Activated naive CD8-positive, alpha-beta T cell treated with anti-CD3 and anti-CD28 coated beads, Interleukin-2, amount 10 ng/mL, durations not matched to agents 7 days and 5 days (primary cell): Measurements from ENCODE around the gene CNTROB. TPM values are rescaled to one million over a fixed set of nuclear protein-coding genes. Genes with fewer than 3 reads are reported as not detected.
"Not testable (repeated sequence)": the region's sequence is repeated elsewhere in the genome, so short reads cannot be mapped to it uniquely, and the experiment has no call there.

Source experiments
- ATAC-seq: fragments of 150-1000 bp; cut with Tn5 transposase; one replicate; pipeline ENCODE4 v1.10.0; 2021; ENCODE audit warnings: low read depth, moderate library complexity
- POLR2A ChIA-PET: fragments of 350-600 bp; sonication (Branson Sonifier 250); formaldehyde crosslinking; loops from one replicate; lab custom pipeline; 2021; ENCODE audit warnings: antibody characterized with exemption; lab: Charles Lee
- DNase-seq: peaks from one replicate; pipeline ENCODE4 v3.0.0; 2021
- H3K27ac Mint-ChIP-seq: one replicate; pipeline ENCODE4 v1.8.0; 2022; ENCODE audit warnings: mild to moderate bottlenecking, mixed read lengths
- H3K27me3 Mint-ChIP-seq: one replicate; pipeline ENCODE4 v1.8.0; 2022; ENCODE audit warnings: mild to moderate bottlenecking, moderate library complexity, mixed read lengths
- H3K36me3 Mint-ChIP-seq: one replicate; pipeline ENCODE4 v1.8.0; 2021; ENCODE audit warnings: mild to moderate bottlenecking, mixed read lengths
- H3K4me1 Mint-ChIP-seq: one replicate; pipeline ENCODE4 v1.8.0; 2021; ENCODE audit warnings: mixed read lengths
- H3K4me3 Mint-ChIP-seq: one replicate; pipeline ENCODE4 v1.8.0; 2022; ENCODE audit warnings: mild to moderate bottlenecking, moderate library complexity, mixed read lengths
- H3K9me3 Mint-ChIP-seq: one replicate; pipeline ENCODE4 v1.8.0; 2021; ENCODE audit warnings: mixed read lengths
- total RNA-seq, 2 experiments: library from RNA; stranded (reverse); gene quantifications; one replicate each; pipeline ENCODE4 v1.2.3, GENCODE V29; 2021

CNTROB gene
- total RNA-seq, 2 experiments from 2014 or later, result 57.3 to 62.7 TPM

- H3K4me3 Mint-ChIP-seq, result no peak overlapping the region
- H3K4me1 Mint-ChIP-seq, result peaks cover 19% of the 10 kb centered on the region
- POLR2A ChIA-PET, result interaction anchor here (0.8 to 0.9 kb wide), 2 partner anchors 7 to 50 kb away, joined by 3 read pairs; no protein-coding TSS in a partner anchor
- H3K36me3 Mint-ChIP-seq, result peaks cover 50% of the 10 kb centered on the region
- no peaks in the 10 kb centered on the region for H3K27me3 Mint-ChIP-seq
- no peak for ATAC-seq
- H3K9me3 Mint-ChIP-seq, result no peaks in the 10 kb centered on the region
- H3K27ac Mint-ChIP-seq, result no peak overlapping the region
- no peak for DNase-seq
Observed at GRCh38 chr17:7940034-7940433, 8.0 kb downstream of the CNTROB start.

- H3K36me3 Mint-ChIP-seq, result peaks cover 51% of the 10 kb centered on the region
- DNase-seq, result no peak
Observed at GRCh38 chr17:7940743-7941142, 8.7 kb downstream of the CNTROB start.

GRCh38 chr17:7943291-7943690, 11.3 kb downstream of the CNTROB start:
- no peak overlapping the region for H3K27ac Mint-ChIP-seq
- no peak overlapping the region for H3K4me3 Mint-ChIP-seq
- H3K9me3 Mint-ChIP-seq, result no peaks in the 10 kb centered on the region
- H3K27me3 Mint-ChIP-seq, result no peaks in the 10 kb centered on the region
- POLR2A ChIA-PET, result interaction anchor here (0.5 kb wide), 1 partner anchor 81 kb away, joined by 3 read pairs; no protein-coding TSS in a partner anchor
- H3K4me1 Mint-ChIP-seq, result peaks cover 6% of the 10 kb centered on the region
- peaks cover 49% of the 10 kb centered on the region for H3K36me3 Mint-ChIP-seq
- DNase-seq, result no peak
- no peak for ATAC-seq

More at GRCh38 chr17:7940743-7941142, 8.7 kb downstream of the CNTROB start:
- POLR2A ChIA-PET, result interaction anchor here (0.8 kb wide), 1 partner anchor 8 kb away, joined by 3 read pairs; no protein-coding TSS in a partner anchor
- Mint-ChIP-seq H3K27me3 (no peaks in the 10 kb centered on the region), H3K4me1 (peaks cover 15% of the 10 kb centered on the region), H3K9me3 (no peaks in the 10 kb centered on the region), H3K27ac (no peak overlapping the region), H3K4me3 (no peak overlapping the region)
- no peak for ATAC-seq

GRCh38 chr17:7944326-7944725, 12.3 kb downstream of the CNTROB start:
- Mint-ChIP-seq H3K4me3 (no peak overlapping the region), H3K36me3 (peaks cover 54% of the 10 kb centered on the region), H3K4me1 (peaks cover 7% of the 10 kb centered on the region), H3K27ac (no peak overlapping the region), H3K27me3 (no peaks in the 10 kb centered on the region), H3K9me3 (no peaks in the 10 kb centered on the region)
- ATAC-seq (no peak), DNase-seq (no peak)
- POLR2A ChIA-PET, result interaction anchor here (1.2 to 2.1 kb wide), 2 partner anchors 11 to 13 kb away, joined by 5 to 11 read pairs; partner anchors contain the start of genes CNTROB and TRAPPC1

GRCh38 chr17:7945651-7946050, 13.6 kb downstream of the CNTROB start:
- peaks cover 48% of the 10 kb centered on the region for H3K36me3 Mint-ChIP-seq
- H3K27me3 Mint-ChIP-seq, result no peaks in the 10 kb centered on the region
- H3K27ac Mint-ChIP-seq, result no peak overlapping the region
- POLR2A ChIA-PET, result interaction anchor here (1.2 to 2.1 kb wide), 2 partner anchors 13 to 30 kb away, joined by 3 to 11 read pairs; no protein-coding TSS in a partner anchor
- H3K4me3 Mint-ChIP-seq, result no peak overlapping the region
- no peak for DNase-seq
- no peaks in the 10 kb centered on the region for H3K9me3 Mint-ChIP-seq
- no peak for ATAC-seq
- peaks cover 4% of the 10 kb centered on the region for H3K4me1 Mint-ChIP-seq

GRCh38 chr17:7946441-7946840, 14.4 kb downstream of the CNTROB start:
- Mint-ChIP-seq H3K27me3 (no peaks in the 10 kb centered on the region), H3K36me3 (peaks cover 42% of the 10 kb centered on the region), H3K9me3 (no peaks in the 10 kb centered on the region), H3K4me3 (no peak overlapping the region), H3K4me1 (peaks cover 10% of the 10 kb centered on the region), H3K27ac (peak overlapping the region; percentile 41)
- no peak for ATAC-seq
- no peak for DNase-seq
- POLR2A ChIA-PET, result no interaction called here

GRCh38 chr17:7947651-7948050, 15.6 kb downstream of the CNTROB start:
- peaks cover 14% of the 10 kb centered on the region for H3K4me1 Mint-ChIP-seq
- ATAC-seq (no peak), DNase-seq (no peak)
- H3K27me3 Mint-ChIP-seq, result no peaks in the 10 kb centered on the region
- POLR2A ChIA-PET, result no interaction called here
- no peak overlapping the region for H3K27ac Mint-ChIP-seq
- peaks cover 36% of the 10 kb centered on the region for H3K36me3 Mint-ChIP-seq
- no peak overlapping the region for H3K4me3 Mint-ChIP-seq
- H3K9me3 Mint-ChIP-seq, result no peaks in the 10 kb centered on the region

- DNase-seq (no peak), ATAC-seq (no peak)
- Mint-ChIP-seq H3K9me3 (no peaks in the 10 kb centered on the region), H3K27ac (peak overlapping the region; percentile 88), H3K4me1 (peaks cover 14% of the 10 kb centered on the region), H3K27me3 (no peaks in the 10 kb centered on the region), H3K4me3 (no peak overlapping the region), H3K36me3 (peaks cover 27% of the 10 kb centered on the region)
- POLR2A ChIA-PET, result interaction anchor here (0.7 to 1.8 kb wide), 4 partner anchors 15 to 26 kb away, joined by 3 to 11 read pairs (median 4); no protein-coding TSS in a partner anchor
Observed at GRCh38 chr17:7950578-7950977, 18.6 kb downstream of the CNTROB start.

GRCh38 chr17:7951143-7951792, 19.3 kb downstream of the CNTROB start:
- H3K9me3 Mint-ChIP-seq, result no peaks in the 10 kb centered on the region
- peaks cover 14% of the 10 kb centered on the region for H3K4me1 Mint-ChIP-seq
- H3K36me3 Mint-ChIP-seq, result peaks cover 23% of the 10 kb centered on the region
- DNase-seq (no peak), ATAC-seq (peak; percentile 99)
- H3K27me3 Mint-ChIP-seq, result no peaks in the 10 kb centered on the region
- POLR2A ChIA-PET, result interaction anchor here (0.6 to 2.7 kb wide), 8 partner anchors 16 to 265 kb away, joined by 3 to 11 read pairs (median 5); partner anchors contain the start of genes CNTROB and TRAPPC1
- H3K27ac Mint-ChIP-seq, result peak overlapping the region; percentile 88
- peak overlapping the region; percentile 54 for H3K4me3 Mint-ChIP-seq

- not testable (repeated sequence) for ATAC-seq, H3K4me3 Mint-ChIP-seq, DNase-seq, H3K27ac Mint-ChIP-seq, H3K9me3 Mint-ChIP-seq, H3K27me3 Mint-ChIP-seq
- POLR2A ChIA-PET, result interaction anchor here (1.7 to 2.7 kb wide), 2 partner anchors 20 to 267 kb away, joined by 4 to 10 read pairs; partner anchors contain the start of genes CNTROB and TRAPPC1
- Mint-ChIP-seq H3K36me3 (peaks cover 12% of the 10 kb centered on the region), H3K4me1 (peaks cover 14% of the 10 kb centered on the region)
Observed at GRCh38 chr17:7953266-7953665, 21.3 kb downstream of the CNTROB start.

GRCh38 chr17:7955414-7956227, 23.6 kb downstream of the CNTROB start:
- no peak overlapping the region for H3K4me3 Mint-ChIP-seq
- DNase-seq (no peak), ATAC-seq (no peak)
- H3K36me3 Mint-ChIP-seq, result no peaks in the 10 kb centered on the region
- POLR2A ChIA-PET, result no interaction called here
- H3K27ac Mint-ChIP-seq, result no peak overlapping the region
- H3K27me3 Mint-ChIP-seq, result peaks cover 5% of the 10 kb centered on the region
- H3K9me3 Mint-ChIP-seq, result no peaks in the 10 kb centered on the region
- H3K4me1 Mint-ChIP-seq, result peaks cover 10% of the 10 kb centered on the region

GRCh38 chr17:7956228-7956965, 24.4 kb downstream of the CNTROB start:
- ATAC-seq (no peak), DNase-seq (no peak)
- H3K36me3 Mint-ChIP-seq, result no peaks in the 10 kb centered on the region
- no peak overlapping the region for H3K4me3 Mint-ChIP-seq
- peaks cover 4% of the 10 kb centered on the region for H3K4me1 Mint-ChIP-seq
- POLR2A ChIA-PET, result no interaction called here
- H3K9me3 Mint-ChIP-seq, result no peaks in the 10 kb centered on the region
- H3K27ac Mint-ChIP-seq, result no peak overlapping the region
- peaks cover 9% of the 10 kb centered on the region for H3K27me3 Mint-ChIP-seq
